Activated CD4-positive, alpha-beta T cell treated with anti-CD3 and anti-CD28 coated beads, Interleukin-2, Interleukin-6, amounts not matched to agents 100 ng/mL and 50 ng/mL, durations not matched to agents 16 hours and 8 hours (primary cell): Measurements from ENCODE around the gene PSMD14.
"Not testable (repeated sequence)": the region's sequence is repeated elsewhere in the genome, so short reads cannot be mapped to it uniquely, and the experiment has no call there.

ENCODE experiments used
- DNase-seq: peaks from one replicate; pipeline ENCODE4 v3.0.0-alpha.2; 2020

Gene PSMD14

DNA sequence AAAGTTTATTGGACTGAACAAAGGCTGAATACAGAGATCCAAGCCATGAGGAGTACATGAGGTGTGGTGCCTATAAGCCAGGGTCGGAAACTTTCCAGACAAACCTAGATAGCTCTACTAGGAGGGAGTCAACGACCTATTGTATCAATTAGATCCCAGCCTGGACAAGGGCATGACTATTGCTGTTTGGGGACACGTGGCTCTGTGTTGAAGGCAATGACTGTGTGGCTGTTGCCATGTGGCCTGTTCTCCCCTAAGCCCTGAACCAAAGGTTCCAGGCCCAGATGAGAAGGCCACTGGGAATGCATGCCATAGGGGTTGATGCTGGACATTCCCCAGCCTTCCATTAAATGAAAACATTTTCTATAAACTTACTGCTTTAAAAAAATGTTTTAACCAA is 31.3 kb downstream of the PSMD14 start:
- not testable (repeated sequence) for DNase-seq

GRCh38 chr2:161340930-161341413 is 32.7 kb downstream of the PSMD14 start:
- not testable (repeated sequence) for DNase-seq

- DNase-seq: no peak
These were observed 35.0 kb downstream of the PSMD14 start for GRCh38 chr2:161343235-161343634.

- DNase-seq: no peak
These were observed 36.5 kb downstream of the PSMD14 start for GRCh38 chr2:161344692-161345091.

- DNase-seq: no peak
These were observed 43.5 kb downstream of the PSMD14 start for GRCh38 chr2:161351678-161352077.

DNA sequence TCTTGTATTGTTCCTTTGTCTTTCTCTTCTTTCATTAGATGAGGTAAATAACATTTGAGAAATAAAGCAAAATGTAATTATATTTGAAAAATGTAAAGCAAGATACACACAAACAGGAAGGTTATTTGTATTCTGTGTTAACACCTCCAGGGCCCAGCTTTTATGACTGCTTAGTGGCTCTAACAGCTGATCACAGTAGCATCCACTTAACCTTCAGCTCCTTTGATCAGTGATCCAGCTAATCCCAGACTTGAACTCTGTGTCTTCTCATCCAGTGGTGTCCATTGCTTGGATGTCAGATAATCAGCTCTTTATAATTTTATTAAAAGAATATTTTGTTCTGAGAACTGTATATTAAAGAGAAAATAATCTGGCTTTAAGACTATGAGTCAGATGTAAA is 44.5 kb downstream of the PSMD14 start:
- DNase-seq: no peak

DNA sequence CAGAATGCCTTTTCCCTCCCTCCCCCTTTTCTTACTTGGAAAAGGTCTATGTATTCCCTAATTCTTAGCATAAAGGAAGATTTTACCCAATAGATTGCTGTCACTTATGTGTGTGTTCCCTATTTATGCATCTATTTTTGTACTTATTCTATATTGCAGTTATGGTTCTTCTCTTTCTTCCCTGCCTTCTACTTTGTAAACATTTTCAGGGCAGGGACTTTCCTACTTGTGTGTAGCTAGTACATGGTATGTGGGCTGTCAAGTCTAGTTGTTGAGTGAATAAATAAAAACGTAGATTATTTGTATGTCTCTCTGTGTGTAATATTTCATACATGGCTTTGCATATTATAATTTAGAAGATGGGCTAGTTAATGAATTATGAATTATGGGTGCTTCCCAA is 45.3 kb downstream of the PSMD14 start:
- no peak for DNase-seq

- DNase-seq: no peak
These were observed 45.9 kb downstream of the PSMD14 start for GRCh38 chr2:161354106-161354505.

GRCh38 chr2:161355106-161355505 is 46.9 kb downstream of the PSMD14 start:
- no peak for DNase-seq

- no peak for DNase-seq
These were observed 47.8 kb downstream of the PSMD14 start for GRCh38 chr2:161355983-161356382.

- DNase-seq: no peak
These were observed 48.9 kb downstream of the PSMD14 start for GRCh38 chr2:161357097-161357496.

DNA sequence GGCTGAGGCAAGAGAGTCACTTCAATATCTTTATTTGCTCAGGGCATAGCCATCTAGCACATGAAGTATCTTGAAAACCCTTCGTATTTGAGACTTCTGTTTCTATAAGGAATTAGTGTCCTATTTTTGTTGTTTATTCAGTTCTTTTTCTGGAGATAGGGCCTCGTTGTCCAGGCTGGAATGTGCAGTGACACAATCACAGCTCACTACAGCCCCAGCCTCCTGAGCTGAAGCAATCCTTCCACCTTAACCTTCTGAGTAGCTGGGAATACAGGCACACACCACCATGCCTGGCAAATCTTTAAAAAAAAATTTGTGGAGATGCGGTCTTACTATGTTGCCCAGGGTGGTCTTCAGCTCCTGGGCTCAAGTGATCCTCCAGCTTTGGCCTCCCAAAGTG is 50.6 kb downstream of the PSMD14 start:
- DNase-seq: no peak

DNA sequence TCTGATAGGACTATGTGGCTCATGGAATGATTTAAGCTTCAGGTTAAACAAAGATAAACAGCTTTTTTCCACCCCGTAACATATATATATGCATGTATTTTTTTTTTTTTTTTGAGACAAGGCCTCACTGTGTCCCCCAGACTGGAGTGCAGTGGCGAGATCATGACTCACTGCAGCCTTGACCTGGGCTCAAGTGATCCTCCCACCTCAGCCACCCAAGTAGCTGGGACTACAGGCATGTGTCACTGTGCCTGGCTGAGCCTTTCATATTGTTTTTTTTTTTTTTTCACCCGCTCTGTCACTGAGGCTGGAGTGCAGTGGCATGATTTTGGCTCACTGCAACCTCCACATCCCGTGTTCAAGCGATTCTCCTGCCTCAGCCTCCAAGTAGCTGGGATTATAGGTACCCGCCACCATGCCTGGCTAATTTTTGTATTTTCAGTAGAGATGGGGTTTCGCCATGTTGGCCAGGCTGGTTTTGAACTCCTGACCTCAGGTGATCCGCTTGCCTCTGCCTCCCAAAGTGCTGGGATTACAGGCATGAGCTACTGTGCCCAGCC is 52.0 kb downstream of the PSMD14 start:
- not testable (repeated sequence) for DNase-seq

DNA sequence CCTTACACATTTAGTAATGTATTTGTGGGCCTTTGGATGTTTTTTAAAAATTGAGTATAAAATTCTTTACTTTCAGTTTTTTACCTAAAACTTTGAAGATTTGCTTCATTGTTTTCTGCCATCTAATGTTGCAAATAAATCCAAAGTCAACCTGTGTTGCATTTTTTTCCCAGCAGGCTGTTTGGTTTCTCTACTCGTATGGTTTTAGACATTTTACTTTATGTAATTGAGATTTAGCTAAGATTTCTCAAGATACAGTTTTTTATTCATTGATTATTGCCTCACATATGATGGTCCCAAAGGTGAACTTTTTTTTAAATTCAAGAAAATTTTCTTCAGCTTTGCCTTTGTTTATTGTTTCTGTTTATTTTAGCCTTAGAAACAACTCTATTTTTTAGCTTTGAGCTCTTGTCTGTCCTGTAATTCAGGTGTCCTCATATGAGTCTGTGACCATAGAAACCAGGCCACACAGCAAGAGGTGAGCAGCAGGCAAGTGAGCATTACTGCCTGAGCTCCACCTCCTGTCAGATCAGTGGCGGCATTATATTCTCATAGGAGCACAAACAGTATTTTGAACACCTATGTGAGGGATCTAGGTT is 54.4 kb downstream of the PSMD14 start:
- no peak for DNase-seq

GRCh38 chr2:161367675-161368074 is 59.5 kb downstream of the PSMD14 start:
- no peak for DNase-seq

DNA sequence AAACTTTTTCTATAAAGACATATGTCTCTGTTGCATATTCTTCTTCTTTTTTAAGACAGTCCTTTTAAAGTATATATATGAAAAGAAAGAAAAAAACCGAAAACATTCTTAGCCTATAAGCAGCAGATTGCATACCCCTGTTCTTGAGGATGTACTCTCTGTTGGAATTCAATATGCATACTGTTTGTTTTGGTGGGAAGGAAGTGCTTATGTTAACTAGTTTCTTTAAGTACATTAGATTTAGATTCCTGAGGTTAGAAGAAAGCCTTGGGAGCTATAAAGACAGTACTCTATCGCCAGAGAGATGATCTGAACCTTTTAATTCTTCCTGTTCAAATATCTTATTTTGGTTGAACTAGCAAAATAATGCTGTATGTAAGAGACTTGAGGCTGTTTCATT is 61.1 kb downstream of the PSMD14 start:
- no peak for DNase-seq

DNA sequence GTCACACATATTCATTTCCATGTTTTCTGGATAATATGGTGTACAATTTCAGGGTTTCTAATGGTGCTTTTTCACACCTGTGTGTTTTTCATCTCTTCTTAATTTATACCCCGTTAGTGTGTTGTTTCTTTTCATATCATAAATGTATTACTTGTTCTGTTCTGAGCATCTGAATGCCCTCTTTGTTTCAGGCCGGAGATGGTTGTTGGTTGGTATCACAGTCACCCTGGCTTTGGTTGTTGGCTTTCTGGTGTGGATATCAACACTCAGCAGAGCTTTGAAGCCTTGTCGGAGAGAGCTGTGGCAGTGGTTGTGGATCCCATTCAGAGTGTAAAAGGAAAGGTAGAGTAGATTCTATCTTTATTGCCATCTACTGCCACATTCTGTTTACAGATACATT is 62.8 kb downstream of the PSMD14 start:
- DNase-seq: no peak

DNA sequence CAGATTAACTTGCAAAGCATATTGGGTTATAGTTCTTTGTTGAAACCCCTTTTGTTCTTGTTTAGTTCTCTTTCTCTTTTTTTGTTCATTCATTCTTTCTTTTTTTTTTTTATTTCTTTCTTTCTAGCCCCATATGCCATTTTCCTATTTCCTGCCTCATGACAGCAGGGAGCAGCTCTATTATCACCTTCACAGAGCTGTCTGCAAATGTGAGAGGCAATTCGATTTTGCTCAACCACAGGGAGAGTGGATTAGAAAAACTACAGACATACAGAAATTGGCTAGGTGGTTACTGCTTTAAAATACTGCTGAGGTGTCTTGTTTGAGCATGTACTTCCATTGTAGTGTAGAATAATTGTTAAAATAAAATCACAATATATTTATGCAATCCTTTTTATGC is 63.6 kb downstream of the PSMD14 start:
- DNase-seq: no peak

DNA sequence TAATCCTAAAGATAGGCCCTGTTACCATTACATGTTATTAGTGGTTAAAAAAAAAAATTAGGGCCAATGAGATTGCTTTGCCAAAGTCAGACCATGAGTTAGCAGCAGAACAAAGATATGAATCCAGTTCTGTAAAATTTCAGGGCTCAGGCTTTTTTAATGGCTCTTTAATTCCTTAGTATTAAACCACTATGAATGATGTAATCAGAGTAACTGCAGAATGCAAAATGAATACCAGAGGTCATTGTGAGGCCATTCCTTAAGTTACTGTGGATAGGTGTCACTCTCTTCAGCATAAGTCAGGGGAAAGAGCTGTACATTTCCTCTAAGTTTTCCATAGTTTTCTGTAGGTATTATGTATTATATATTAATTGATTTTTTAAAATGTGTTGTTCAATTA is 65.7 kb downstream of the PSMD14 start:
- DNase-seq: no peak

DNA sequence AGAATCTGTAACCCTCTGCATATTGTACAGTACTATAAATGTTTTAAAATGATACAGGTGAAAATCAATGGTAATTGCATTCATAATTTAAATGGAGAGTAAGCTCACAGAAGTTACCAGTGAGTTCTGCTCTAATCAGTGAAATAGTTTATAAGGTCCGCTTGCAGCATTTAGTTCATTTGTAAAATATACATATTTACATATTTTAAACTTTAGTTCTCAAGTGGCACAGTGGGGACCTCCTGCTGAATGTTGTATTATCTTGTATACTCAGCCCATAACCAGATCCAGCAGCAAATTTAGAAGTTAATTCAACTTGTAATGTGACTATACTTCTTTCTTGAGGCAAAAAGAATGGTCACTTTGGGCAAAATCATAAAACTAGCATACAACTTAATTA is 66.2 kb downstream of the PSMD14 start:
- DNase-seq: no peak

- DNase-seq: no peak
These were observed 71.5 kb downstream of the PSMD14 start for GRCh38 chr2:161379740-161380139.

- no peak for DNase-seq
These were observed 73.3 kb downstream of the PSMD14 start for GRCh38 chr2:161381546-161381945.

- DNase-seq: no peak
These were observed 74.5 kb downstream of the PSMD14 start for GRCh38 chr2:161382747-161383146.

DNA sequence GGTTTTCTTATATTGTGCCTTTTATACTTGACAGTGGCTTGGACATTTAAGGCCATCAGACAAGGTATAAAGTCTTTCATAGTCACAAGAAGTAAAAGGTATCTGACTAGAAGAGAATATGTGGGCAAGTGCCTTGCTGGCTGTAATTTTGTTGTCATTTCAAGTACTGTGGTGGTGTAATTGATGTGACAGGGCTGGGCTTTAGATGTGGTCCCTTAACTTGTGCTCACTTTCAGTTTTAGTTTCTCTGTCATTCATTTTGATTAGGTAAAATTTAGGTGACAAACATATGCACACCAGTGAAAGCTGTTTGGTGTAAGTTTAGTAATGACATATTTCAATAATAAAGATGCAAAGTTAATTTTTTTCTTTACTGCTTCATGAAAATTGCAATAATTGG is 76.6 kb downstream of the PSMD14 start:
- peak; percentile 52 for DNase-seq

GRCh38 chr2:161386228-161386824 is 78.1 kb downstream of the PSMD14 start:
- DNase-seq: no peak
